Sigmoid colon (tissue), 4 donors: Measurements from ENCODE around the gene STEAP3.

Experiments used
- CTCF ChIP-seq, 4 experiments: fragments of 450-650 bp in 3 of 4; fragments of 200-600 bp in 1 of 4; IDR thresholded peaks; one replicate each; pipeline ENCODE4 v1.5.1; 2016 to 2019; ENCODE audit warnings: antibody characterized with exemption in 4 of 4, mild to moderate bottlenecking in 3 of 4, moderate library complexity in 2 of 4
- EP300 ChIP-seq, 4 donors: sonication (generic); formaldehyde crosslinking; IDR thresholded peaks; one replicate each; pipeline ENCODE4 v1.6.1; 2017; ENCODE audit warnings: antibody characterized with exemption in 4 of 4
- POLR2A ChIP-seq, 2 donors: fragments of 450-650 bp; IDR thresholded peaks; one replicate each; pipeline ENCODE4 v1.6.1; 2016; ENCODE audit warnings: antibody characterized with exemption in 2 of 2, mild to moderate bottlenecking in 2 of 2, moderate library complexity in 2 of 2
- POLR2AphosphoS5 ChIP-seq, 4 donors: sonication (generic); formaldehyde crosslinking; IDR thresholded peaks; one replicate each; pipeline ENCODE4 v1.6.1; 2017; ENCODE audit warnings: antibody characterized with exemption in 4 of 4

GRCh38 chr2:119220720-119221301 is 2.8 kb upstream of the STEAP3 start:
- TF ChIP-seq CTCF (IDR thresholded peaks at IDR 0.05): no peak
- no peak for TF ChIP-seq POLR2A (IDR thresholded peaks at IDR 0.05)
- no peak for TF ChIP-seq POLR2AphosphoS5 (IDR thresholded peaks at IDR 0.05)
- TF ChIP-seq EP300 (IDR thresholded peaks at IDR 0.05): no peak
